HCT116 (cell line): ENCODE measurements around the gene BRAP. TPM values are rescaled to one million over a fixed set of nuclear protein-coding genes. Genes with fewer than 3 reads are reported as not detected.

Source experiments
- ATAC-seq: fragments of 200-7000 bp; cut with Tn5 transposase; 2 replicates; pipeline ENCODE4 v1.9.1; 2020; ENCODE audit warnings: mild to moderate bottlenecking, moderate library complexity
- BruUV-seq: library from RNA; stranded (reverse); fragments of 400-500 nt; replicated peaks from 2 replicates; lab custom pipeline; 2021; lab: Mats Ljungman, UMichigan
- CTCF ChIA-PET: fragments of 300-600 bp; sonication (Branson Sonifier 250); formaldehyde crosslinking; loops from one replicate; lab custom pipeline; 2021; ENCODE audit warnings: antibody characterized with exemption; lab: Charles Lee
- POLR2A ChIA-PET: fragments of 300-600, 350-600 bp; sonication (Branson Sonifier 250); formaldehyde crosslinking; loops from one replicate; lab custom pipeline; 2021; ENCODE audit warnings: antibody characterized with exemption; lab: Charles Lee
- RAD21 ChIA-PET, 2 experiments: fragments of 300-600 bp; sonication (Branson Sonifier 250); formaldehyde crosslinking; loops; one replicate each; lab custom pipeline; 2023; ENCODE audit warnings: low total read pairs in 2 of 2; ENCODE audit not compliant: uncharacterized antibody in 2 of 2, unreplicated experiment in 2 of 2, low non-redundant PET in 1 of 2; lab: Charles Lee
- DNase-seq: peaks from one replicate; pipeline ENCODE4 v3.0.0-alpha.2; 2010; ENCODE audit warnings: low read depth, low spot score
- H2AFZ ChIP-seq: fragments of 200-600 bp; shearing (Covaris generic), sonication (generic); 2 replicates; pipeline ENCODE4 v1.6.1; 2017; ENCODE audit warnings: low read depth, mixed run types, mixed read lengths, antibody characterized with exemption, low read length; ENCODE audit not compliant: poor library complexity, severe bottlenecking
- H3K27ac ChIP-seq: 2 replicates; pipeline ENCODE4 v1.5.1; 2012; ENCODE audit warnings: low read depth, low read length
- H3K27me3 ChIP-seq: fragments of 200-600 bp; sonication (generic); 2 replicates; pipeline ENCODE4 v1.6.1; 2016; ENCODE audit warnings: mixed run types, low read length, mixed read lengths; ENCODE audit not compliant: insufficient read depth
- H3K36me3 ChIP-seq, 2 experiments: fragments of 200-500 bp in 1 of 2; fragments of 200-600 bp in 1 of 2; sonication (Bioruptor generic) in 1 of 2; sonication (generic) in 1 of 2; 2 replicates each; pipeline versions ENCODE4 v1.5.1 to v1.6.1; 2014 to 2016; ENCODE audit warnings: low read length in 2 of 2, inconsistent platforms in 1 of 2, mixed read lengths in 1 of 2, mixed run types in 1 of 2; ENCODE audit not compliant: insufficient read depth in 2 of 2, control insufficient read depth in 1 of 2
- H3K4me1 ChIP-seq, 2 experiments: fragments of 200-600 bp in 1 of 2; sonication (generic) in 1 of 2; 2 replicates each; pipeline versions ENCODE4 v1.5.1 to v1.6.1; 2012 to 2017; ENCODE audit warnings: low read length in 2 of 2, inconsistent platforms in 1 of 2, mild to moderate bottlenecking in 1 of 2, mixed read lengths in 1 of 2, mixed run types in 1 of 2, moderate library complexity in 1 of 2; ENCODE audit not compliant: insufficient read depth in 2 of 2, control insufficient read depth in 1 of 2
- H3K4me2 ChIP-seq: fragments of 200-600 bp; sonication (generic); 2 replicates; pipeline ENCODE4 v1.6.1; 2017; ENCODE audit warnings: mixed run types, low read length, mixed read lengths
- H3K4me3 ChIP-seq, 2 experiments: fragments of 200-600 bp in 1 of 2; sonication (generic) in 1 of 2; replicated peaks in 1 of 2; 2 replicates each; pipeline ENCODE4 v1.5.1; 2011 to 2016; ENCODE audit warnings: low read length in 2 of 2, control low read depth in 1 of 2, low read depth in 1 of 2, mild to moderate bottlenecking in 1 of 2, mixed read lengths in 1 of 2, mixed run types in 1 of 2
- H3K79me2 ChIP-seq: fragments of 200-600 bp; sonication (generic); 2 replicates; pipeline ENCODE4 v1.6.1; 2017; ENCODE audit warnings: mild to moderate bottlenecking, mixed run types, low read length, moderate library complexity, mixed read lengths; ENCODE audit not compliant: insufficient read depth
- H3K9ac ChIP-seq: fragments of 200-600 bp; sonication (generic); 2 replicates; pipeline ENCODE4 v1.6.1; 2016; ENCODE audit warnings: low read length, mixed read lengths
- H3K9me2 ChIP-seq: fragments of 200-600 bp; sonication (generic), shearing (Covaris generic); 2 replicates; pipeline ENCODE4 v1.6.1; 2017; ENCODE audit warnings: mixed run types, mild to moderate bottlenecking, moderate library complexity; ENCODE audit not compliant: insufficient read depth
- H3K9me3 ChIP-seq, 2 experiments: fragments of 200-500 bp in 1 of 2; fragments of 200-600 bp in 1 of 2; sonication (Bioruptor generic) in 1 of 2; sonication (generic) in 1 of 2; 2 replicates each; pipeline ENCODE4 v1.6.1; 2014 to 2017; ENCODE audit warnings: low read length in 2 of 2, mixed read lengths in 2 of 2, inconsistent platforms in 1 of 2, low read depth in 1 of 2, mild to moderate bottlenecking in 1 of 2, mixed run types in 1 of 2, moderate library complexity in 1 of 2; ENCODE audit not compliant: control insufficient read depth in 1 of 2, insufficient read depth in 1 of 2
- H4K20me1 ChIP-seq: fragments of 200-600 bp; sonication (generic), shearing (Covaris generic); 2 replicates; pipeline ENCODE4 v1.6.1; 2017; ENCODE audit warnings: mixed run types, mild to moderate bottlenecking, moderate library complexity; ENCODE audit not compliant: insufficient read depth
- CBX3 ChIP-seq: IDR thresholded peaks from 2 replicates; pipeline ENCODE4 v1.6.1; 2012; ENCODE audit warnings: low read depth
- EGR1 ChIP-seq: IDR thresholded peaks from 2 replicates; pipeline ENCODE4 v1.6.1; 2012; ENCODE audit warnings: low read depth
- ELF1 ChIP-seq: IDR thresholded peaks from 2 replicates; pipeline ENCODE4 v1.6.1; 2012; ENCODE audit warnings: low read depth, borderline replicate concordance
- EZH2phosphoT487 ChIP-seq: fragments of 200-600 bp; IDR thresholded peaks from 2 replicates; pipeline ENCODE4 v1.6.1; 2018; ENCODE audit warnings: antibody characterized with exemption, borderline replicate concordance
- FOSL1 ChIP-seq: IDR thresholded peaks from 2 replicates; pipeline ENCODE4 v1.6.1; 2012; ENCODE audit warnings: low read depth
- MAX ChIP-seq: IDR thresholded peaks from 2 replicates; pipeline ENCODE4 v1.6.1; 2012
- POLR2A ChIP-seq: IDR thresholded peaks from 2 replicates; pipeline ENCODE4 v1.7.0; 2011; ENCODE audit warnings: borderline replicate concordance; ENCODE audit not compliant: insufficient read depth, insufficient read length; ENCODE audit errors: extremely low read depth
- POLR2AphosphoS5 ChIP-seq: IDR thresholded peaks from 2 replicates; pipeline ENCODE4 v1.6.1; 2011; ENCODE audit warnings: mild to moderate bottlenecking, low read depth, low read length, moderate library complexity
- SIN3A ChIP-seq: IDR thresholded peaks from 2 replicates; pipeline ENCODE4 v1.6.1; 2012; ENCODE audit warnings: low read depth
- SP1 ChIP-seq: IDR thresholded peaks from 2 replicates; pipeline ENCODE4 v1.6.1; 2012; ENCODE audit warnings: low read depth
- TCF7L2 ChIP-seq: IDR thresholded peaks from 2 replicates; pipeline ENCODE4 v1.7.0; 2011; ENCODE audit warnings: borderline replicate concordance, inconsistent platforms; ENCODE audit not compliant: insufficient read depth, insufficient read length; ENCODE audit errors: extremely low read depth
- ZFX ChIP-seq: fragments of 450-650 bp; IDR thresholded peaks from 2 replicates; pipeline ENCODE4 v1.6.1; 2017
- intact Hi-C: fragments of 100-400 bp; cut with micrococcal nuclease; formaldehyde crosslinking; loops from 2 replicates; pipeline ENCODE4 v1.10.0; 2022
- total RNA-seq: library from RNA; stranded (reverse); gene quantifications from one replicate; pipeline ENCODE4 v1.2.1, GENCODE V29; 2021; ENCODE audit not compliant: unreplicated experiment
- TF ChIP-seq, protein P1 (sequence below): IDR thresholded peaks from 2 replicates; pipeline ENCODE4 v1.6.1; 2012; ENCODE audit warnings: low read depth
- TF ChIP-seq, protein P2 (sequence below), 3 experiments: fragments of 200-600 bp in 1 of 3; sonication (generic) in 1 of 3; IDR thresholded peaks in 2 of 3; conservative IDR thresholded peaks in 1 of 3; 2 replicates each; pipeline ENCODE4 v1.5.1; 2012 to 2017; ENCODE audit warnings: low read depth in 2 of 3, low read length in 2 of 3, antibody characterized with exemption in 1 of 3, borderline replicate concordance in 1 of 3, control low read depth in 1 of 3, mild to moderate bottlenecking in 1 of 3, mixed read lengths in 1 of 3, mixed run types in 1 of 3, moderate library complexity in 1 of 3; ENCODE audit not compliant: insufficient read depth in 1 of 3

The BRAP gene
- total RNA-seq, 1 experiment from 2014 or later: 16.7 TPM

- TF ChIP-seq MAX: peak; percentile 73
- TF ChIP-seq, protein P1, sequence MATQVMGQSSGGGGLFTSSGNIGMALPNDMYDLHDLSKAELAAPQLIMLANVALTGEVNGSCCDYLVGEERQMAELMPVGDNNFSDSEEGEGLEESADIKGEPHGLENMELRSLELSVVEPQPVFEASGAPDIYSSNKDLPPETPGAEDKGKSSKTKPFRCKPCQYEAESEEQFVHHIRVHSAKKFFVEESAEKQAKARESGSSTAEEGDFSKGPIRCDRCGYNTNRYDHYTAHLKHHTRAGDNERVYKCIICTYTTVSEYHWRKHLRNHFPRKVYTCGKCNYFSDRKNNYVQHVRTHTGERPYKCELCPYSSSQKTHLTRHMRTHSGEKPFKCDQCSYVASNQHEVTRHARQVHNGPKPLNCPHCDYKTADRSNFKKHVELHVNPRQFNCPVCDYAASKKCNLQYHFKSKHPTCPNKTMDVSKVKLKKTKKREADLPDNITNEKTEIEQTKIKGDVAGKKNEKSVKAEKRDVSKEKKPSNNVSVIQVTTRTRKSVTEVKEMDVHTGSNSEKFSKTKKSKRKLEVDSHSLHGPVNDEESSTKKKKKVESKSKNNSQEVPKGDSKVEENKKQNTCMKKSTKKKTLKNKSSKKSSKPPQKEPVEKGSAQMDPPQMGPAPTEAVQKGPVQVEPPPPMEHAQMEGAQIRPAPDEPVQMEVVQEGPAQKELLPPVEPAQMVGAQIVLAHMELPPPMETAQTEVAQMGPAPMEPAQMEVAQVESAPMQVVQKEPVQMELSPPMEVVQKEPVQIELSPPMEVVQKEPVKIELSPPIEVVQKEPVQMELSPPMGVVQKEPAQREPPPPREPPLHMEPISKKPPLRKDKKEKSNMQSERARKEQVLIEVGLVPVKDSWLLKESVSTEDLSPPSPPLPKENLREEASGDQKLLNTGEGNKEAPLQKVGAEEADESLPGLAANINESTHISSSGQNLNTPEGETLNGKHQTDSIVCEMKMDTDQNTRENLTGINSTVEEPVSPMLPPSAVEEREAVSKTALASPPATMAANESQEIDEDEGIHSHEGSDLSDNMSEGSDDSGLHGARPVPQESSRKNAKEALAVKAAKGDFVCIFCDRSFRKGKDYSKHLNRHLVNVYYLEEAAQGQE: no peak
- TF ChIP-seq EGR1: no peak
- TF ChIP-seq ZFX: peak; percentile 10
- TF ChIP-seq, all 23 proteins: peak for 10
Measured at GRCh38 chr12:111685811-111686573, at the start of gene BRAP, which contains the start of gene ACAD10 (continued).

DNA sequence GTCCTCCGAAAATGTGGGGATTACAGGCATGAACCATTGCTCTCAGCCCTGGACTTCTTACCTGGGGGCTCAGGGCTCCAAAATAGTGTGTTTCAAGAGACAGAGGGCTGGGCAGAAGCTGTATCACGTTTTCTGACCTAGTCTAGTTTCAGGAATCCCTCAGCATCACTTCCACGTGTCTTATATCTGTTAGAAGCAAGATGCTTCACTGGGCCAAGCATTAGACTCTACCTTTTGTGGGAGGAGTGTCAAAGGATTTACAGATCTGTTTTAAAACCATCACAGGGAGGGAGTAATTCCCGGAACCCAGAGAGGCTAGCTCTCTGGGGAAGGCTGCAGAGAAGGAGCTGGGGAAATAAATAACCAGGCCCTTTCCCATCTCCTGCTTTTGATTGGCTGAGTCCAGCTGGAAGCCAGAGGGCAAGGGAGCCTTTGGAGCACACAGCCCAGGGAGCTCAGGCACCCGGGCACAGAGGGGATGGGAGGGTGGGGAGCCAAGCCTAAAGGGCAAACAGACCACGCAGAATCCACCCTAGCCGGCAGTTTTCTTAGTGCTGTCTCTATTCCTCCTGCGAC lies 47.7 kb upstream of the BRAP start:
- H3K27me3 ChIP-seq: no peaks in the 10 kb centered on the region
- intact Hi-C loops: no loop called here
- ChIA-PET POLR2A (interaction anchor here (0.6 kb wide), 1 partner anchor 31 kb away, joined by 3 read pairs; no protein-coding TSS in a partner anchor), CTCF (no interaction called here), RAD21 (no interaction called here)
- no peak overlapping the region for H2AFZ ChIP-seq
- no peaks in the 10 kb centered on the region for H3K4me1 ChIP-seq
- H3K9ac ChIP-seq: no peak overlapping the region
- H3K79me2 ChIP-seq: no peaks in the 10 kb centered on the region
- H3K36me3 ChIP-seq: peaks cover 0 to 5% of the 10 kb centered on the region in 2 experiments; a peak in 2 of 4 replicates
- H4K20me1 ChIP-seq: no peaks in the 10 kb centered on the region
- ATAC-seq (no peak), DNase-seq (no peak)
- no TSS peak for BruUV-seq
- H3K4me2 ChIP-seq: no peak overlapping the region
- no peak overlapping the region for H3K4me3 ChIP-seq
- H3K27ac ChIP-seq: no peak overlapping the region
- no peaks in the 10 kb centered on the region for H3K9me2 ChIP-seq
- H3K9me3 ChIP-seq: no peaks in the 10 kb centered on the region
- TF ChIP-seq EZH2phosphoT487 (no peak), POLR2AphosphoS5 (no peak), ELF1 (no peak), FOSL1 (no peak), SIN3A (no peak), CBX3 (no peak), ZFX (no peak), SP1 (no peak), TCF7L2 (no peak), POLR2A (no peak)
- TF ChIP-seq, protein P2, sequence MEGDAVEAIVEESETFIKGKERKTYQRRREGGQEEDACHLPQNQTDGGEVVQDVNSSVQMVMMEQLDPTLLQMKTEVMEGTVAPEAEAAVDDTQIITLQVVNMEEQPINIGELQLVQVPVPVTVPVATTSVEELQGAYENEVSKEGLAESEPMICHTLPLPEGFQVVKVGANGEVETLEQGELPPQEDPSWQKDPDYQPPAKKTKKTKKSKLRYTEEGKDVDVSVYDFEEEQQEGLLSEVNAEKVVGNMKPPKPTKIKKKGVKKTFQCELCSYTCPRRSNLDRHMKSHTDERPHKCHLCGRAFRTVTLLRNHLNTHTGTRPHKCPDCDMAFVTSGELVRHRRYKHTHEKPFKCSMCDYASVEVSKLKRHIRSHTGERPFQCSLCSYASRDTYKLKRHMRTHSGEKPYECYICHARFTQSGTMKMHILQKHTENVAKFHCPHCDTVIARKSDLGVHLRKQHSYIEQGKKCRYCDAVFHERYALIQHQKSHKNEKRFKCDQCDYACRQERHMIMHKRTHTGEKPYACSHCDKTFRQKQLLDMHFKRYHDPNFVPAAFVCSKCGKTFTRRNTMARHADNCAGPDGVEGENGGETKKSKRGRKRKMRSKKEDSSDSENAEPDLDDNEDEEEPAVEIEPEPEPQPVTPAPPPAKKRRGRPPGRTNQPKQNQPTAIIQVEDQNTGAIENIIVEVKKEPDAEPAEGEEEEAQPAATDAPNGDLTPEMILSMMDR (IDR thresholded peaks at IDR 0.05 in 2 of 3, conservative IDR thresholded peaks at IDR 0.05 in 1 of 3; ENCODE audit: borderline replicate concordance in 1 of 3, insufficient read depth in 1 of 3, low read depth in 2 of 3, low read length in 2 of 3): no peak
- TF ChIP-seq, protein P1: no peak
